ENCODE measurements around the gene TNIK. TPM values are rescaled to one million over a fixed set of nuclear protein-coding genes. Genes with fewer than 3 reads are reported as not detected.

The TNIK gene
- total RNA-seq, 1 donor from 2014 or later = 38.1 TPM

DNA sequence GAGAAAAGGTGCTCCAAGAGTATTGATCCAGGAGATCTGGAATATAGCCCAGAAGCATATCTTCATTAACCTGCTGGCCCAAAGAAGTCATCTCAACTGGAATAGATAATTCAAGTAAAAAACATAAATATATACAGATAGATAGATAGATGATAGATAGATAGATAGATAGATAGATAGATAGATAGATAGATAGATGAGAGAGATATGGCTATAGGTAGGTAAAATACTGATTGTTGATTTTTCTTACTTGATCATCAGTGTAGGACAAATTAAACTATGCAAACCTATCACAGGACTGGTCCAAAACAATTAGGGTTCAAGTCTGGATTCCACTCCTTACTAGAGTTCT is 83.6 kb downstream of the TNIK start:
- DNase-seq (ENCODE audit: extremely low spot score, unreplicated experiment) = no peak
- H3K27ac Mint-ChIP-seq = no peak overlapping the region
- no peaks in the 10 kb centered on the region for H3K36me3 Mint-ChIP-seq
- no peaks in the 10 kb centered on the region for H3K27me3 Mint-ChIP-seq
- peaks cover 18% of the 10 kb centered on the region for H3K4me1 Mint-ChIP-seq (ENCODE audit: unreplicated experiment)
- H3K9me3 Mint-ChIP-seq = no peaks in the 10 kb centered on the region
- TF ChIP-seq, protein P1, sequence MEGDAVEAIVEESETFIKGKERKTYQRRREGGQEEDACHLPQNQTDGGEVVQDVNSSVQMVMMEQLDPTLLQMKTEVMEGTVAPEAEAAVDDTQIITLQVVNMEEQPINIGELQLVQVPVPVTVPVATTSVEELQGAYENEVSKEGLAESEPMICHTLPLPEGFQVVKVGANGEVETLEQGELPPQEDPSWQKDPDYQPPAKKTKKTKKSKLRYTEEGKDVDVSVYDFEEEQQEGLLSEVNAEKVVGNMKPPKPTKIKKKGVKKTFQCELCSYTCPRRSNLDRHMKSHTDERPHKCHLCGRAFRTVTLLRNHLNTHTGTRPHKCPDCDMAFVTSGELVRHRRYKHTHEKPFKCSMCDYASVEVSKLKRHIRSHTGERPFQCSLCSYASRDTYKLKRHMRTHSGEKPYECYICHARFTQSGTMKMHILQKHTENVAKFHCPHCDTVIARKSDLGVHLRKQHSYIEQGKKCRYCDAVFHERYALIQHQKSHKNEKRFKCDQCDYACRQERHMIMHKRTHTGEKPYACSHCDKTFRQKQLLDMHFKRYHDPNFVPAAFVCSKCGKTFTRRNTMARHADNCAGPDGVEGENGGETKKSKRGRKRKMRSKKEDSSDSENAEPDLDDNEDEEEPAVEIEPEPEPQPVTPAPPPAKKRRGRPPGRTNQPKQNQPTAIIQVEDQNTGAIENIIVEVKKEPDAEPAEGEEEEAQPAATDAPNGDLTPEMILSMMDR (conservative IDR thresholded peaks at IDR 0.05) = no peak
- no peak overlapping the region for H3K4me3 Mint-ChIP-seq

DNA sequence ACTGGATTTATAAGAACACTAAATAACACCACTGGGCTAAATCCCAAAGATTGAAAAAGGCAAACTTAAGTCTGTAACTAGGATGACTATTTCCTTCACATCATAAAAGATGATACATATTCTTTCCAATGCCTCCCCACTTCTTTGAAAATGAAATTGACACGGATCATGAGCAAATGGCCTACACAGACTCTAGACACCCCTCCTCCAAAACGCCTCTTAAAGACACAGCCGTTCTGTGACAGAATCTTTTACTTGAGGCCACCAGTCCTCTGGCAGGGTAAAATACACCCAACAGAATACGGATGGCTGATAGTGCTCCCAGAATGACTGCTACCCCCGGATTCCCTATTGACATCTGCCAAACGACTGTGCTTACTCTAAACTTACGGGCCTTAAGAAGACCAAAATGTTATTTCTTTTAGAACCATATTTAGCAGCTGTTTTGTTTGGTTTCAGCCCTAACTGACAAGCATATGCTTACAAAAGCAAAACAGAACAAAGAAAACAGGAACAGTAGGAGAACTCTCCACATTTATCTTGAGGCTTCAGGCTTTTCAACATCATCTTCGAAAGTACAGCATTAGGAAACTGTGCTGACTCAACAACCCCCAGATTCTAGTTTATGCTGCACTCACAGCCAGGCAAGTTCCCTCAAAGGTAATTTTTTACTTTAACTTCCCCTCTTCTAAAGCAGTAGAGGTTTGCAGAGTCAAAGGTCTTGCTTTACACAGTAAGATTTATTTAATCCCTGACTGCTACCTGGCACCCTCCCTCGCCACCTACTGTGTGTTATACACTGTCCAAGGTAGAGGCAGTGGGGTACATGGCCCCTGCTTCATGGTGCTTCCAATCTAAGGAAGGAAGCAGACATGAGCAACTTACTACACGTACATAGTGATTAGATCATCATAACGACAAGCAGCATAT is 84.3 kb downstream of the TNIK start:
- no peak overlapping the region for H3K4me3 Mint-ChIP-seq
- no peaks in the 10 kb centered on the region for H3K9me3 Mint-ChIP-seq
- no peaks in the 10 kb centered on the region for H3K36me3 Mint-ChIP-seq
- DNase-seq (ENCODE audit: extremely low spot score, unreplicated experiment) = no peak
- peaks cover 25% of the 10 kb centered on the region for H3K4me1 Mint-ChIP-seq (ENCODE audit: unreplicated experiment)
- no peak overlapping the region for H3K27ac Mint-ChIP-seq
- TF ChIP-seq, protein P1 (conservative IDR thresholded peaks at IDR 0.05) = no peak
- H3K27me3 Mint-ChIP-seq = no peaks in the 10 kb centered on the region

DNA sequence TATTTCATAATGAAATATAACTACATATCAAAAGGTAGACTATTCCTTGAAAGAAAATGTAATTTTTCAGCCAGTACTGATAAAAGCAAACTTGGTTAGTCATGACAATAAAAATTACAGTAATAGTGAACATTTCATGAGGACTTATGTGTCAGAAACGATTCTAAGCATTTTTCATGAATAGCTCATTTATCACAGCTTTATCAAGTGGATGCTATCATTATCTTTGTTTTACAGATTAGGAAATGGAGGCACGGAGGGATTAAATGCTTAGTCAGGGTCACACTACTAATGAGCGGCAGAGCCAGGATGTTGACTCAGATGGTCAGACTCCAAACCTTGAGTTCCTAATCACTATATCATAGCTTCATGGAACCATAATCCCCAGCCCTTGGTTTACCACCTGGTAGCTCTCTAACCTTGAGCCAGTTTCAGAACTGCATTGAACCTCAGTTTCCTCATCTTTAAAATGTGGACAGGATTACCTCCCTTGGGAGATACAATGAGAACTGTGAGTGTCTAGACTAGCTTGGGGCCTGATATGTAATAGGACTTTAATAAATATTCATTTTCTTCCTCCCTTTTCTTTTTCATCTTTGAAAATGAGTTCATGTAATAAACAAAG is 85.4 kb downstream of the TNIK start:
- H3K27me3 Mint-ChIP-seq = no peaks in the 10 kb centered on the region
- H3K4me3 Mint-ChIP-seq = no peak overlapping the region
- no peaks in the 10 kb centered on the region for H3K9me3 Mint-ChIP-seq
- H3K27ac Mint-ChIP-seq = no peak overlapping the region
- TF ChIP-seq, protein P1 (conservative IDR thresholded peaks at IDR 0.05) = no peak
- peaks cover 28% of the 10 kb centered on the region for H3K4me1 Mint-ChIP-seq (ENCODE audit: unreplicated experiment)
- no peak for DNase-seq (ENCODE audit: extremely low spot score, unreplicated experiment)
- no peaks in the 10 kb centered on the region for H3K36me3 Mint-ChIP-seq

DNA sequence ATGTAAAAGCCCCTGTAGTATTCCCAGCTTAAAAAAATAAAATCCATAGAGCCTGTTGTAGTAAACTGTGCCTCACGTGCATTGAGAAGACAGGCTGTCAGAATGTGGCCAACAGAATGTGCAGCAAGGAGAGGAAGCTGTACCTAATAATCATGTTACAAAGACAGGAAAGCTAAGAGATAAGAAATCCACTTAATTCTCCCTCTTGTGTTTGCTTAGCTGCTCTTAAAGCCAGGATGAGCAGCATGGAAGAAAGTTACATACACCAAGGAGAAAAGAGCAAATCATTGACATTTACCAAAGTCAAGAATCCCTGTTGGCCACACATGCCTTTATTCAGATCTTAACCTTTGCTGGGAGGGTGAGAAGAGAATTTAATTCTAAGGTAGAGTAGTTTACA is 85.9 kb downstream of the TNIK start:
- DNase-seq (ENCODE audit: extremely low spot score, unreplicated experiment) = no peak
- TF ChIP-seq, protein P1 (conservative IDR thresholded peaks at IDR 0.05) = no peak
- no peaks in the 10 kb centered on the region for H3K36me3 Mint-ChIP-seq
- peaks cover 28% of the 10 kb centered on the region for H3K4me1 Mint-ChIP-seq (ENCODE audit: unreplicated experiment)
- H3K27me3 Mint-ChIP-seq = peaks cover under 1% of the 10 kb centered on the region
- H3K4me3 Mint-ChIP-seq = no peak overlapping the region
- H3K27ac Mint-ChIP-seq = no peak overlapping the region
- H3K9me3 Mint-ChIP-seq = no peaks in the 10 kb centered on the region

DNA sequence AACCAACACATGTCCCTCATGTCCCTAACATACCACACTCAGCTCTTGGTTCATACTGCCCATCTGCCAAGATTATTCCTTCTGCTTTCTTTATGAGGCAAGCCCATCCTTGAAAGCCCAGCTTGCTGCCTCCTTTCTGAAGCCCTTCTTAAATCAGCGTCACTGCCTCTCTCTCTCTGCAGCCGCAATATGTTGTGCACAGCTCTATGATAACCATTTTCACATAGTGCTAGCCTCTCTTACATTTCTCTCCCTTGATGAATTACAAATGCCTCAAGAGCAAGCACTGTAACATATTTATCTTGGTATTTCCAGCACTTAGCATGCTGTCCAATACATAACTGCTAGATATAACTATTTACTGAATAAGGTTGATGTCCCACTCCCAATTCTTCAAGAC is 86.5 kb downstream of the TNIK start:
- Mint-ChIP-seq H3K9me3 (no peaks in the 10 kb centered on the region), H3K4me3 (no peak overlapping the region), H3K36me3 (no peaks in the 10 kb centered on the region), H3K27me3 (peaks cover 3% of the 10 kb centered on the region), H3K27ac (no peak overlapping the region), H3K4me1 (ENCODE audit: unreplicated experiment) (peaks cover 28% of the 10 kb centered on the region)
- no peak for DNase-seq (ENCODE audit: extremely low spot score, unreplicated experiment)
- TF ChIP-seq, protein P1 (conservative IDR thresholded peaks at IDR 0.05) = no peak
